Measurements from ENCODE around the gene RPL39. TPM values are rescaled to one million over a fixed set of nuclear protein-coding genes. Genes with fewer than 3 reads are reported as not detected.

Gene RPL39
- total and polyA plus RNA-seq, 10 of the 15 experiments (the other 5 are each of a cell fraction or from before 2014, with no cell fraction given): 1,792 to 6,541 (median 3,667) TPM

DNA sequence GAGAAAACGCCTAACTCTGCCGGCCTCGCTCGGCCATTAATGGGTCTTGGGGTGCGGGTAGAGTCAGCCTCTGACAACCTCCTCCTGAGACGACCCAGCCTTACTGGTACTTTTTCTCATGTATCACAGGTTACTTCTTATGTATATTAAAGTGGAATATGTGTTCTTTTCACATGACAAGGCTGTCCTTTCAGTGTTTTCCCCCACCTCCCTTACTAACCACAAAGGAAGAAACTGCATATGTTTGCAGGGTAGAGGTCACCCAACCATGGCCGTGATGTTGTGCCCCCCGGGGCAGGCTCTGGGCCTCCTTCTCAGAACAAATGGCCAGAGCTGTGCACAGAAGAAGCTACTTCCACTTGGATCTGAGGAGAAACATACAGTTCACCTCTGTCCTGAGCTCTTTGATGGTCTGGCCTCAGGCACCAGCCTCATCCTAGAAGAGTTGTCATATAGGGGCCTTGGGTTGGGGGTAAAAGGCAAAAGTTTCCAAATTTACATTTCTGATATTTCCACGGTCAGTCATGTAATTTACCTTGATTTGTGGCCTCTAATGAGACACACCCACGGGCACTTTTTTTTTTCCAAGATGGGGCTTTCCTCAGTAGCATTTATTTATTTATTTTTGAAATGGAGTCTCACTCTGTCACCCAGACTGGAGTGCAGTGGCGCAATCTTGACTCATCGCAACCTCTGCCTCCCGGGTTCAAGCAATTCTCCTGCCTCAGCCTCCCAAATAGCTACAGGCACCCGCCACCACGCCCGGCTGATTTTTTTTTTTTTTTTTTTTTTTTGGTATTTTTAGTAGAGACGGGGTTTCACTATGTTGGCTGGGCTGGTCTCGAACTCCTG is 31.2 kb downstream of the RPL39 start (continued):
- TF ChIP-seq, protein P1, sequence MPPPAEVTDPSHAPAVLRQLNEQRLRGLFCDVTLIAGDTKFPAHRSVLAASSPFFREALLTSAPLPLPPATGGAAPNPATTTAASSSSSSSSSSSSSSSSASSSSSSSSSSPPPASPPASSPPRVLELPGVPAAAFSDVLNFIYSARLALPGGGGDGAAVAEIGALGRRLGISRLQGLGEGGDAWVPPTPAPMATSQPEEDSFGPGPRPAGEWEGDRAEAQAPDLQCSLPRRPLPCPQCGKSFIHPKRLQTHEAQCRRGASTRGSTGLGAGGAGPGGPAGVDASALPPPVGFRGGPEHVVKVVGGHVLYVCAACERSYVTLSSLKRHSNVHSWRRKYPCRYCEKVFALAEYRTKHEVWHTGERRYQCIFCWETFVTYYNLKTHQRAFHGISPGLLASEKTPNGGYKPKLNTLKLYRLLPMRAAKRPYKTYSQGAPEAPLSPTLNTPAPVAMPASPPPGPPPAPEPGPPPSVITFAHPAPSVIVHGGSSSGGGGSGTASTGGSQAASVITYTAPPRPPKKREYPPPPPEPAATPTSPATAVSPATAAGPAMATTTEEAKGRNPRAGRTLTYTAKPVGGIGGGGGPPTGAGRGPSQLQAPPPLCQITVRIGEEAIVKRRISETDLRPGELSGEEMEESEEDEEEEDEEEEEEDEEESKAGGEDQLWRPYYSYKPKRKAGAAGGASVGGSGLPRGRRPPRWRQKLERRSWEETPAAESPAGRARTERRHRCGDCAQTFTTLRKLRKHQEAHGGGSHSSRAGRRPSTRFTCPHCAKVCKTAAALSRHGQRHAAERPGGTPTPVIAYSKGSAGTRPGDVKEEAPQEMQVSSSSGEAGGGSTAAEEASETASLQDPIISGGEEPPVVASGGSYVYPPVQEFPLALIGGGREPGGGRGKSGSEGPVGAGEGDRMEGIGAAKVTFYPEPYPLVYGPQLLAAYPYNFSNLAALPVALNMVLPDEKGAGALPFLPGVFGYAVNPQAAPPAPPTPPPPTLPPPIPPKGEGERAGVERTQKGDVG (CRISPR knock-in tag; IDR thresholded peaks at IDR 0.05): no peak
- TF ChIP-seq ATF7 (IDR thresholded peaks at IDR 0.05; ENCODE audit: low read depth) (0 out of 2 replicates have a peak, but pooled peaks have one; percentile 31), CEBPB (IDR thresholded peaks at IDR 0.05; ENCODE audit: borderline replicate concordance in 1 of 2, low read depth in 2 of 2, low read length in 2 of 2) (0 out of 4 replicates have a peak, but pooled peaks of 1 of the 2 experiments have one; percentile 31), STAT3 (IDR thresholded peaks at IDR 0.05; ENCODE audit: low read depth, low read length) (no peak), ZNF622 (IDR thresholded peaks at IDR 0.05) (no peak), SMARCA5 (IDR thresholded peaks at IDR 0.05) (no peak), BCL3 (IDR thresholded peaks at IDR 0.05; ENCODE audit: borderline replicate concordance, insufficient read depth, low read depth, low read length, poor library complexity, severe bottlenecking) (no peak), BCL11A (IDR thresholded peaks at IDR 0.05; ENCODE audit: low read depth, low read length) (no peak), RB1 (IDR thresholded peaks at IDR 0.05; ENCODE audit: borderline replicate concordance) (no peak), EGR1 (IDR thresholded peaks at IDR 0.05; ENCODE audit: borderline replicate concordance in 1 of 2, low read depth in 2 of 2, low read length in 2 of 2) (no peak), ZBTB33 (IDR thresholded peaks at IDR 0.05) (no peak)
- TF ChIP-seq, protein P2, sequence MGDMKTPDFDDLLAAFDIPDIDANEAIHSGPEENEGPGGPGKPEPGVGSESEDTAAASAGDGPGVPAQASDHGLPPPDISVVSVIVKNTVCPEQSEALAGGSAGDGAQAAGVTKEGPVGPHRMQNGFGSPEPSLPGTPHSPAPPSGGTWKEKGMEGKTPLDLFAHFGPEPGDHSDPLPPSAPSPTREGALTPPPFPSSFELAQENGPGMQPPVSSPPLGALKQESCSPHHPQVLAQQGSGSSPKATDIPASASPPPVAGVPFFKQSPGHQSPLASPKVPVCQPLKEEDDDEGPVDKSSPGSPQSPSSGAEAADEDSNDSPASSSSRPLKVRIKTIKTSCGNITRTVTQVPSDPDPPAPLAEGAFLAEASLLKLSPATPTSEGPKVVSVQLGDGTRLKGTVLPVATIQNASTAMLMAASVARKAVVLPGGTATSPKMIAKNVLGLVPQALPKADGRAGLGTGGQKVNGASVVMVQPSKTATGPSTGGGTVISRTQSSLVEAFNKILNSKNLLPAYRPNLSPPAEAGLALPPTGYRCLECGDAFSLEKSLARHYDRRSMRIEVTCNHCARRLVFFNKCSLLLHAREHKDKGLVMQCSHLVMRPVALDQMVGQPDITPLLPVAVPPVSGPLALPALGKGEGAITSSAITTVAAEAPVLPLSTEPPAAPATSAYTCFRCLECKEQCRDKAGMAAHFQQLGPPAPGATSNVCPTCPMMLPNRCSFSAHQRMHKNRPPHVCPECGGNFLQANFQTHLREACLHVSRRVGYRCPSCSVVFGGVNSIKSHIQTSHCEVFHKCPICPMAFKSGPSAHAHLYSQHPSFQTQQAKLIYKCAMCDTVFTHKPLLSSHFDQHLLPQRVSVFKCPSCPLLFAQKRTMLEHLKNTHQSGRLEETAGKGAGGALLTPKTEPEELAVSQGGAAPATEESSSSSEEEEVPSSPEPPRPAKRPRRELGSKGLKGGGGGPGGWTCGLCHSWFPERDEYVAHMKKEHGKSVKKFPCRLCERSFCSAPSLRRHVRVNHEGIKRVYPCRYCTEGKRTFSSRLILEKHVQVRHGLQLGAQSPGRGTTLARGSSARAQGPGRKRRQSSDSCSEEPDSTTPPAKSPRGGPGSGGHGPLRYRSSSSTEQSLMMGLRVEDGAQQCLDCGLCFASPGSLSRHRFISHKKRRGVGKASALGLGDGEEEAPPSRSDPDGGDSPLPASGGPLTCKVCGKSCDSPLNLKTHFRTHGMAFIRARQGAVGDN (IDR thresholded peaks at IDR 0.05): peak; percentile 22; the same call in 1 of the 2 replicates
